ENCODE data around the gene SURF2.

The SURF2 gene

GRCh38 chr9:133403766-133404453, 47.6 kb downstream of the SURF2 start:
- DNase-seq: peak in 1 of 2 experiments; percentile 20

- DNase-seq: no peak
These were observed 48.2 kb downstream of the SURF2 start for GRCh38 chr9:133404454-133405002.

DNA sequence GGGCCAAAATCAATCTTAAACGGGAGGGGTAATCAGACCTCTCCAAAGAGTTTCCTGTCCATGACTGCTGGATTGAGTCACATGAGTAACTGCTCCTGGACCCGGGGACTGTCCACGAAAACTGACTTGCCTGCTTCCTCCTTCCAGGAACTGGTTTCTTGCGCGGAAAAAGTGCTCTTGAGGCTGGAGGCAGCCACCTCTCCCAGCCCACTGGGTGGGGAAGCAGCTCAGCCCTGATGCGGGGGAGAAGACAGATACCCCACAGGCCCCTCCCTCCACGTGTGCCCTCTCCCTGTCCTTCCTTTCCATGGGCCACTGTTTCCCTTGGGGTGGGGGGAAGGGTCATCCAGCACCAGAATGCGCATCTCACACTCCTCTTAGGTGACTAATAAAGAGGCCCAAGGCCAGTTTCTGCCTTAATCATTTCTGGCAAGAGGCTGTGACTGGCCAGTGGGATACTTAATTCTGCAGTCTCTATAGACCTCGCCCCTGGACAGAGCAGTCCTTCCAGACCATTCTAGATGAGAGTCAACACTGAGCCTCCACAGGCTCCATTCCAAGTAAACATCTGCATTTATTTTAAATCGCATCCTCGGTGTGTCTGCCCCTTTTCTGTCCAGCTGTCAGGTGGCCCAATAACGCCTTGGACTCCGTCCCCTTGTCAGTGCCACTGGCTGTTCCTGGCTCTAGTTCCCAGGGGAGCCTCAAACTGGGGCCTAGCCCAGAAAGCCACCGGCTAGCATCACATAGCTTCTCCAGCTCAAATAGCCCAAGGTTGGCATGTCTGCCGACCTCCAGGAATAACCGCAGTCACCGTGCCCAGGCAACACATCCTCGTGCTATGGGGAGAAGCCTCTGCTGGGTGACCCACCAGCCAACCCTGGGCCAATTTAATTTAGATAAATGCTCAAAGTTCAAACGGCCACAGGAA, 49.4 kb downstream of the SURF2 start:
- DNase-seq: no peak

DNA sequence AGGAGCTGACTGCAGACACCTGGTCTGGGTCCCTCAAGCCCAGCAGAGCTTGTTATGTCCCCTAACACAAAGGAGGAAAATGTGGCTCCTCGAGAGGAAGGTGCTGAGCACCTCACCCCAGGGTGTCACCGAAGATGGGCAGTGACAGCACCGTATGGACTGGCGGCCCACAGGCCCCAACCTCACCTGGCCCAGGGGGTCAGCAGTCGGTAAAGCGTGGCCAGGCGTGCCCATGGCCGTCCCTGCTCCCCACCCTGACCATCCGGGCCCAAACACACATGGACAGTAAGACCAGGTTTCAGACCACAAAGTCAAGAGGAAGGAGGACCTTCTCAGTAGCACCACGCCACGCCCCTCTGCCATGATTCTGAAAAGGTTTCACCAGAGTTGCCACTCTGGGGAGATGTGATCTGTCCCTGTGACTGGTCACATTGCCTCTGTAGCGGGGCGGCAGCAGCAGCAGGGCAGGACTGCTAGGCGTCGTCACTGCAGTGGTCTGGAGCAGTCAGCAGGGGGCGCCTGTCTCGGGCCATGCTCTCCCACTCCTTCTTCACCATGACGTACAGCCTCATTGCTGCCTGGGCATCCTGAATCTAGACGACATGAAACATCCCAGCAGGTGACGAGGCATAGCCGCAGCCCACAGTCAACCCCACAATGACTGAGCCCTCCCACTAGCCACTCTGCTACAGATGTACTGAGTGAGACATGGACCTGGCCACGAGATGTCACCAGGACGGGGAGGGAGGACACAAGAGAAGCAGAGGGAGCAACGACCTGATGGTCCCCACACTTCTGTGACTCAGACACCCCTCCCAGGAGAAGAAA, 50.3 kb downstream of the SURF2 start:
- DNase-seq: peak; percentile 5 to 70

DNA sequence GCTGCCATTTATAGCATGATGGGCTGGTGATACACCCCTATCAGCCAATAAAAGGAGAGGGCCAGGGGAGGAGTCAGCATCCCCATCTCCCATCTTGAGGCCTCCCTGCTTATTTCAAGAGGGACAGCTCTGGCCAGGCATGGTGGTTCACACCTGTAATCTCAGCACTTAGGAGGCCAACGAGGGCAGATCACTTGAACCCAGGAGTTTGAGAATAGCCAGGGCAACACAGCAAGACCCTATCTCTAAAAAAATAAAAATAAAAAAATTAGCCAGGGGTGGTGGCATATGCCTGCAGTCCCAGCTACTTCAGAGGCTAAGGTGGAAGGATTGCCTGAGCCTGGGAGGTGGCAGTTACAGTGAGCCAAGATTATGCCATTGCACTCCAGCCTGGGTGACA, 51.7 kb downstream of the SURF2 start:
- no peak for DNase-seq
